Mesendoderm (in vitro differentiated cells): ENCODE results near the gene TAOK3.

Source experiments
- DNase-seq: peaks from one replicate; pipeline ENCODE4 v3.0.0; 2013
- H2AK5ac ChIP-seq: 2 replicates; pipeline ENCODE4 v1.6.1; 2013; ENCODE audit warnings: low read length, inconsistent platforms
- H2BK120ac ChIP-seq: 2 replicates; pipeline ENCODE4 v1.6.1; 2013; ENCODE audit warnings: low read depth, mild to moderate bottlenecking, low read length, moderate library complexity, mixed read lengths
- H2BK15ac ChIP-seq: replicated peaks from 2 replicates; pipeline ENCODE4 v1.6.1; 2013; ENCODE audit warnings: low read depth, mild to moderate bottlenecking, moderate library complexity
- H2BK5ac ChIP-seq: 2 replicates; pipeline ENCODE4 v1.6.1; 2013; ENCODE audit warnings: low read length, inconsistent platforms
- H3K18ac ChIP-seq: 2 replicates; pipeline ENCODE4 v1.6.1; 2013; ENCODE audit warnings: mild to moderate bottlenecking, low read length, mixed read lengths
- H3K23ac ChIP-seq: one replicate; pipeline ENCODE4 v1.6.1; 2013; ENCODE audit warnings: low read length
- H3K27ac ChIP-seq: 2 replicates; pipeline ENCODE4 v1.5.1; 2013; ENCODE audit warnings: low read depth, mild to moderate bottlenecking, inconsistent platforms, low read length, moderate library complexity
- H3K27me3 ChIP-seq: 2 replicates; pipeline ENCODE4 v1.6.1; 2013; ENCODE audit warnings: low read length, control low read depth, mild to moderate bottlenecking, inconsistent platforms; ENCODE audit not compliant: insufficient read depth, poor library complexity
- H3K36me3 ChIP-seq: 2 replicates; pipeline ENCODE4 v1.6.1; 2013; ENCODE audit warnings: low read length, inconsistent platforms; ENCODE audit not compliant: control insufficient read depth, insufficient read depth
- H3K4ac ChIP-seq: one replicate; pipeline ENCODE4 v1.6.1; 2013; ENCODE audit warnings: low read depth, mild to moderate bottlenecking, low read length, moderate library complexity
- H3K4me1 ChIP-seq: 2 replicates; pipeline ENCODE4 v1.6.1; 2013; ENCODE audit warnings: low read depth, low read length, inconsistent platforms; ENCODE audit not compliant: control insufficient read depth
- H3K4me2 ChIP-seq: 2 replicates; pipeline ENCODE4 v1.6.1; 2013; ENCODE audit warnings: low read length
- H3K4me3 ChIP-seq: 2 replicates; pipeline ENCODE4 v1.5.1; 2013; ENCODE audit warnings: mild to moderate bottlenecking, low read length
- H3K56ac ChIP-seq: one replicate; pipeline ENCODE4 v1.6.1; 2013; ENCODE audit warnings: low read length
- H3K79me1 ChIP-seq: 2 replicates; pipeline ENCODE4 v1.6.1; 2013; ENCODE audit warnings: low read length, inconsistent platforms
- H3K79me2 ChIP-seq: 2 replicates; pipeline ENCODE4 v1.6.1; 2013; ENCODE audit warnings: mild to moderate bottlenecking, low read length; ENCODE audit not compliant: control insufficient read depth, insufficient read depth
- H3K9ac ChIP-seq: 2 replicates; pipeline ENCODE4 v1.6.1; 2013; ENCODE audit warnings: low read length, inconsistent platforms
- H4K5ac ChIP-seq: one replicate; pipeline ENCODE4 v1.6.1; 2013; ENCODE audit warnings: low read length
- H4K8ac ChIP-seq: one replicate; pipeline ENCODE4 v1.6.1; 2013; ENCODE audit warnings: low read depth, mild to moderate bottlenecking, control low read depth, low read length, moderate library complexity
- WGBS: extraction: QIAGEN DNeasy Blood & Tissue Kit; methylation state at CpG from one replicate; pipeline ENCODE4 v1.1.7; 2013; ENCODE audit warnings: low lambda C conversion rate, missing lambda C conversion rate; ENCODE audit not compliant: insufficient coverage; ENCODE audit errors: extremely low coverage; 5-methylcytosine and 5-hydroxymethylcytosine counted together

The TAOK3 gene

DNA sequence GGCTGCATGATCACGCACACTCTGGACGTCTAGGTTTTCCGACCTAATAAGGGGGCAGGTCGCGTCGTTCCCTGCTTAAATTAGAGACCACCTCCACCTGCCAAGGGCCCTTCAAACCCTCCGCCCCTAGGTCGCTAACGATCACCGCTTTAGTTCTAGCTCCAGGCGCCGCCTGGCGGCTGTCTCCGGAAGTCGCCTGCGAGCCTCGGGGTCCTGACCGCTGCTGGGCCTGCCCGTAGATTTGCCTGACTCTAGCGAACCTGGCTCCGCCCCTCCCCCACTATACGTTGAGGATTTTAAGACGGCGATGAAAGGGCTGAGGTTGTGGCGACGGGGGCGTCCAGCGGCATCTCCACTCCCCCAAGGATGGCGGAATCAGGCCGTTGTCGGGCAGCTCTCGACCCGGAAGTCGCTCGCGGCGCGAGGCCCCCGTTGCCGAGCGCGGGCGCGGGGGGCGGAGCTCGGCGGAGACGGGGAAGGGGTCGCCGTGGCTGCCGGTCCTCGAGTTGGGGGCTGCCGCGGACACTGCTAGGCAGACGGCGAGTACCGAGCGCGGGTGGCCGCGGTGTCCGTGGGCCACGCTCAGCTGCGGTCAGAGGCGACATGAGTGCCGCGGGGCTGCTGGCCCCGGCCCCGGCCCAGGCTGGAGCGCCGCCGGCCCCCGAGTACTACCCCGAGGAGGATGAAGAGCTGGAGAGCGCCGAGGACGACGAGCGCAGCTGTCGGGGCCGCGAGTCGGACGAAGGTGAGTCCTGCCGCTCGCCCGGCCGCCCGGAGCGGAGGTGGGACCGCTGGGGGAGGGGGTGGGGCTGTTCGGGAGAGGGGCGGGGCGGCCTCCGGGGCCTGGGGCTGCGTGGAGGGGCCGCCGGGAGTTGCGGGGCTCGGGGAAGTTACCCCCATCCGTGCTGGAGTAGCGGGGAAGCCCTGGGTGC, 3.6 kb upstream of the TAOK3 start, which contains the start of gene SUDS3:
SUDS3 (plus strand) TSS at position 467 of the 932 bp plus-strand sequence; CDS start at position 604, 137 bp downstream.
- WGBS: no CpG with 5 or more reads among the region's 102 CpGs
- no peak within 1 kb of the TSS for H2AK5ac ChIP-seq
- peaks cover 14% of the 10 kb centered on the region for H3K79me2 ChIP-seq

DNA sequence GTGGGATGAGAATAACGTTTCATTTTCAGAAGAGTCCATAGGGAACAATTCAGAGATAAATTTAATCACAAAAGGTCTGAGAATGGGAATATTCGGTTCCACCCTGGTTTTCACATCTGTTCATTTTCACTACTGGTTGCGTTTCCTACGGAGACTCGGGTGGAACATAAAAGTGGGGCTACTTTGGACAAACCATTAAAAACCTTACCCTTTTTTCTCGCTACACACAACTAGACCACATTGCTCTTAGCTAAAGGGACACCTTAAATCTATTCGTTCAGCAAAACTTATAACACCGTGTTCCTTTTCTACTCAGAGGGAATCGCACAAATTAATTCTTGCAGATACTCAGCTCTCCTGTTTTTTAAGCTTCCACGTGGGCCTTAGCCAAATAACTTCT, 2.6 kb upstream of the TAOK3 start:
- no CpG with 5 or more reads among the region's 10 CpGs for WGBS
- Histone ChIP-seq H2BK15ac (no peak overlapping the region), H3K56ac (no peak overlapping the region), H3K27ac (no peak overlapping the region), H2BK5ac (no peak overlapping the region), H2AK5ac (no peak overlapping the region), H3K9ac (no peak overlapping the region), H4K8ac (no peak overlapping the region), H3K27me3 (peaks cover 2% of the 10 kb centered on the region), H3K4me1 (no peaks in the 10 kb centered on the region), H3K23ac (no peak overlapping the region), H3K4ac (no peak overlapping the region), H3K36me3 (no peaks in the 10 kb centered on the region), H3K79me2 (peaks cover 14% of the 10 kb centered on the region), H3K79me1 (peaks cover 8% of the 10 kb centered on the region), H3K18ac (no peak overlapping the region), H2BK120ac (no peak overlapping the region), H3K4me3 (no peak overlapping the region), H3K4me2 (no peak overlapping the region), H4K5ac (no peak overlapping the region)
- DNase-seq: no peak

More for the DNA sequence above, 3.6 kb upstream of the TAOK3 start, which contains the start of gene SUDS3:
- H2BK15ac ChIP-seq: no peak within 1 kb of the TSS
- H2BK5ac ChIP-seq: no peak within 1 kb of the TSS
- H2BK120ac ChIP-seq: no peak within 1 kb of the TSS
- H3K4me1 ChIP-seq: no peaks in the 10 kb centered on the region
- H3K79me1 ChIP-seq: peaks cover 8% of the 10 kb centered on the region
- peak within 1 kb of the TSS; percentile 89 for H3K9ac ChIP-seq
- peak within 1 kb of the TSS; percentile 70 for H3K4me2 ChIP-seq
- no peaks in the 10 kb centered on the region for H3K36me3 ChIP-seq
- no peaks in the 10 kb centered on the region for H3K27me3 ChIP-seq
- no peak within 1 kb of the TSS for H3K23ac ChIP-seq
- peak within 1 kb of the TSS; percentile 36 for H3K18ac ChIP-seq
- H3K56ac ChIP-seq: peak within 1 kb of the TSS; percentile 96
- no peak within 1 kb of the TSS for H3K4ac ChIP-seq
- H3K27ac ChIP-seq: peak within 1 kb of the TSS; percentile 9
- peak within 1 kb of the TSS; percentile 79 for H3K4me3 ChIP-seq
- peak; percentile 86 for DNase-seq
- no peak within 1 kb of the TSS for H4K5ac ChIP-seq
- no peak within 1 kb of the TSS for H4K8ac ChIP-seq

- H3K4me2 ChIP-seq: no peak overlapping the region
- no peak overlapping the region for H3K18ac ChIP-seq
- no peak overlapping the region for H2BK120ac ChIP-seq
- no peak overlapping the region for H4K8ac ChIP-seq
- no peak overlapping the region for H3K9ac ChIP-seq
- no peak for DNase-seq
- no CpG with 5 or more reads among the region's 5 CpGs for WGBS
- no peak overlapping the region for H2AK5ac ChIP-seq
- H4K5ac ChIP-seq: no peak overlapping the region
- no peak overlapping the region for H3K4ac ChIP-seq
- H2BK15ac ChIP-seq: no peak overlapping the region
- H3K27me3 ChIP-seq: peaks cover 2% of the 10 kb centered on the region
- no peak overlapping the region for H3K27ac ChIP-seq
- no peaks in the 10 kb centered on the region for H3K36me3 ChIP-seq
- H3K79me1 ChIP-seq: peaks cover 8% of the 10 kb centered on the region
- H2BK5ac ChIP-seq: no peak overlapping the region
- H3K4me3 ChIP-seq: no peak overlapping the region
- H3K56ac ChIP-seq: no peak overlapping the region
- H3K79me2 ChIP-seq: peaks cover 14% of the 10 kb centered on the region
- H3K4me1 ChIP-seq: no peaks in the 10 kb centered on the region
- no peak overlapping the region for H3K23ac ChIP-seq
These were observed 2.2 kb upstream of the TAOK3 start for GRCh38 chr12:118374909-118375308.

GRCh38 chr12:118374126-118374725, 1.5 kb upstream of the TAOK3 start:
- H3K9ac ChIP-seq: no peak overlapping the region
- no peak overlapping the region for H2AK5ac ChIP-seq
- no peak overlapping the region for H3K4me3 ChIP-seq
- H3K36me3 ChIP-seq: no peaks in the 10 kb centered on the region
- H2BK15ac ChIP-seq: no peak overlapping the region
- H3K4me1 ChIP-seq: no peaks in the 10 kb centered on the region
- H4K8ac ChIP-seq: no peak overlapping the region
- peaks cover 6% of the 10 kb centered on the region for H3K79me1 ChIP-seq
- no peak overlapping the region for H3K4ac ChIP-seq
- H2BK120ac ChIP-seq: no peak overlapping the region
- no peak overlapping the region for H3K18ac ChIP-seq
- H2BK5ac ChIP-seq: no peak overlapping the region
- DNase-seq: no peak
- H3K27me3 ChIP-seq: peaks cover 2% of the 10 kb centered on the region
- no peak overlapping the region for H4K5ac ChIP-seq
- no CpG with 5 or more reads among the region's 14 CpGs for WGBS
- H3K27ac ChIP-seq: no peak overlapping the region
- H3K23ac ChIP-seq: no peak overlapping the region
- H3K56ac ChIP-seq: no peak overlapping the region
- H3K79me2 ChIP-seq: peaks cover 11% of the 10 kb centered on the region
- H3K4me2 ChIP-seq: no peak overlapping the region

GRCh38 chr12:118373616-118374015, 909 bp upstream of the TAOK3 start:
- DNase-seq: no peak
- no peak overlapping the region for H3K27ac ChIP-seq

More at GRCh38 chr12:118373616-118374015, 909 bp upstream of the TAOK3 start:
- peak overlapping the region; percentile 78 for H3K9ac ChIP-seq
- no peak overlapping the region for H3K4me3 ChIP-seq
- no peak overlapping the region for H2BK15ac ChIP-seq
- peak overlapping the region; percentile 78 for H3K4me2 ChIP-seq
- H3K23ac ChIP-seq: no peak overlapping the region
- H3K27me3 ChIP-seq: peaks cover 2% of the 10 kb centered on the region
- peaks cover 6% of the 10 kb centered on the region for H3K79me1 ChIP-seq
- H3K56ac ChIP-seq: peak overlapping the region; percentile 70
- peak overlapping the region; percentile 8 for H3K4ac ChIP-seq
- H2AK5ac ChIP-seq: no peak overlapping the region
- WGBS: no CpG with 5 or more reads among the region's 5 CpGs
- H3K79me2 ChIP-seq: peaks cover 11% of the 10 kb centered on the region
- H2BK120ac ChIP-seq: no peak overlapping the region
- H3K4me1 ChIP-seq: no peaks in the 10 kb centered on the region
- H4K5ac ChIP-seq: no peak overlapping the region
- H3K36me3 ChIP-seq: no peaks in the 10 kb centered on the region
- H3K18ac ChIP-seq: peak overlapping the region; percentile 57
- H2BK5ac ChIP-seq: no peak overlapping the region
- H4K8ac ChIP-seq: peak overlapping the region; percentile 66
